HCT116 (cell line): ENCODE measurements around the gene USP2. TPM values are rescaled to one million over a fixed set of nuclear protein-coding genes. Genes with fewer than 3 reads are reported as not detected.

Experiments
- ATAC-seq: fragments of 200-7000 bp; cut with Tn5 transposase; 2 replicates; pipeline ENCODE4 v1.9.1; 2020; ENCODE audit warnings: mild to moderate bottlenecking, moderate library complexity
- BruUV-seq: library from RNA; stranded (reverse); fragments of 400-500 nt; replicated peaks from 2 replicates; lab custom pipeline; 2021; lab: Mats Ljungman, UMichigan
- CTCF ChIA-PET: fragments of 300-600 bp; sonication (Branson Sonifier 250); formaldehyde crosslinking; loops from one replicate; lab custom pipeline; 2021; ENCODE audit warnings: antibody characterized with exemption; lab: Charles Lee
- POLR2A ChIA-PET: fragments of 300-600, 350-600 bp; sonication (Branson Sonifier 250); formaldehyde crosslinking; loops from one replicate; lab custom pipeline; 2021; ENCODE audit warnings: antibody characterized with exemption; lab: Charles Lee
- RAD21 ChIA-PET, 2 experiments: fragments of 300-600 bp; sonication (Branson Sonifier 250); formaldehyde crosslinking; loops; one replicate each; lab custom pipeline; 2023; ENCODE audit warnings: low total read pairs in 2 of 2; ENCODE audit not compliant: uncharacterized antibody in 2 of 2, unreplicated experiment in 2 of 2, low non-redundant PET in 1 of 2; lab: Charles Lee
- DNase-seq: peaks from one replicate; pipeline ENCODE4 v3.0.0-alpha.2; 2010; ENCODE audit warnings: low read depth, low spot score
- H2AFZ ChIP-seq: fragments of 200-600 bp; shearing (Covaris generic), sonication (generic); 2 replicates; pipeline ENCODE4 v1.6.1; 2017; ENCODE audit warnings: low read depth, mixed run types, mixed read lengths, antibody characterized with exemption, low read length; ENCODE audit not compliant: poor library complexity, severe bottlenecking
- H3K27ac ChIP-seq: 2 replicates; pipeline ENCODE4 v1.5.1; 2012; ENCODE audit warnings: low read depth, low read length
- H3K27me3 ChIP-seq: fragments of 200-600 bp; sonication (generic); 2 replicates; pipeline ENCODE4 v1.6.1; 2016; ENCODE audit warnings: mixed run types, low read length, mixed read lengths; ENCODE audit not compliant: insufficient read depth
- H3K36me3 ChIP-seq, 2 experiments: fragments of 200-500 bp in 1 of 2; fragments of 200-600 bp in 1 of 2; sonication (Bioruptor generic) in 1 of 2; sonication (generic) in 1 of 2; 2 replicates each; pipeline versions ENCODE4 v1.5.1 to v1.6.1; 2014 to 2016; ENCODE audit warnings: low read length in 2 of 2, inconsistent platforms in 1 of 2, mixed read lengths in 1 of 2, mixed run types in 1 of 2; ENCODE audit not compliant: insufficient read depth in 2 of 2, control insufficient read depth in 1 of 2
- H3K4me1 ChIP-seq, 2 experiments: fragments of 200-600 bp in 1 of 2; sonication (generic) in 1 of 2; 2 replicates each; pipeline versions ENCODE4 v1.5.1 to v1.6.1; 2012 to 2017; ENCODE audit warnings: low read length in 2 of 2, inconsistent platforms in 1 of 2, mild to moderate bottlenecking in 1 of 2, mixed read lengths in 1 of 2, mixed run types in 1 of 2, moderate library complexity in 1 of 2; ENCODE audit not compliant: insufficient read depth in 2 of 2, control insufficient read depth in 1 of 2
- H3K4me2 ChIP-seq: fragments of 200-600 bp; sonication (generic); 2 replicates; pipeline ENCODE4 v1.6.1; 2017; ENCODE audit warnings: mixed run types, low read length, mixed read lengths
- H3K4me3 ChIP-seq, 2 experiments: fragments of 200-600 bp in 1 of 2; sonication (generic) in 1 of 2; replicated peaks in 1 of 2; 2 replicates each; pipeline ENCODE4 v1.5.1; 2011 to 2016; ENCODE audit warnings: low read length in 2 of 2, control low read depth in 1 of 2, low read depth in 1 of 2, mild to moderate bottlenecking in 1 of 2, mixed read lengths in 1 of 2, mixed run types in 1 of 2
- H3K79me2 ChIP-seq: fragments of 200-600 bp; sonication (generic); 2 replicates; pipeline ENCODE4 v1.6.1; 2017; ENCODE audit warnings: mild to moderate bottlenecking, mixed run types, low read length, moderate library complexity, mixed read lengths; ENCODE audit not compliant: insufficient read depth
- H3K9ac ChIP-seq: fragments of 200-600 bp; sonication (generic); 2 replicates; pipeline ENCODE4 v1.6.1; 2016; ENCODE audit warnings: low read length, mixed read lengths
- H3K9me2 ChIP-seq: fragments of 200-600 bp; sonication (generic), shearing (Covaris generic); 2 replicates; pipeline ENCODE4 v1.6.1; 2017; ENCODE audit warnings: mixed run types, mild to moderate bottlenecking, moderate library complexity; ENCODE audit not compliant: insufficient read depth
- H3K9me3 ChIP-seq, 2 experiments: fragments of 200-500 bp in 1 of 2; fragments of 200-600 bp in 1 of 2; sonication (Bioruptor generic) in 1 of 2; sonication (generic) in 1 of 2; 2 replicates each; pipeline ENCODE4 v1.6.1; 2014 to 2017; ENCODE audit warnings: low read length in 2 of 2, mixed read lengths in 2 of 2, inconsistent platforms in 1 of 2, low read depth in 1 of 2, mild to moderate bottlenecking in 1 of 2, mixed run types in 1 of 2, moderate library complexity in 1 of 2; ENCODE audit not compliant: control insufficient read depth in 1 of 2, insufficient read depth in 1 of 2
- H4K20me1 ChIP-seq: fragments of 200-600 bp; sonication (generic), shearing (Covaris generic); 2 replicates; pipeline ENCODE4 v1.6.1; 2017; ENCODE audit warnings: mixed run types, mild to moderate bottlenecking, moderate library complexity; ENCODE audit not compliant: insufficient read depth
- CBX3 ChIP-seq: IDR thresholded peaks from 2 replicates; pipeline ENCODE4 v1.6.1; 2012; ENCODE audit warnings: low read depth
- CEBPB ChIP-seq: IDR thresholded peaks from 2 replicates; pipeline ENCODE4 v1.6.1; 2012; ENCODE audit warnings: low read depth
- EZH2 ChIP-seq: fragments of 200-600 bp; sonication (generic); IDR thresholded peaks from 2 replicates; pipeline ENCODE4 v1.6.1; 2017; ENCODE audit warnings: antibody characterized with exemption, mixed run types
- SIN3A ChIP-seq: IDR thresholded peaks from 2 replicates; pipeline ENCODE4 v1.6.1; 2012; ENCODE audit warnings: low read depth
- SP1 ChIP-seq: IDR thresholded peaks from 2 replicates; pipeline ENCODE4 v1.6.1; 2012; ENCODE audit warnings: low read depth
- ZFX ChIP-seq: fragments of 450-650 bp; IDR thresholded peaks from 2 replicates; pipeline ENCODE4 v1.6.1; 2017
- intact Hi-C: fragments of 100-400 bp; cut with micrococcal nuclease; formaldehyde crosslinking; loops from 2 replicates; pipeline ENCODE4 v1.10.0; 2022
- total RNA-seq: library from RNA; stranded (reverse); gene quantifications from one replicate; pipeline ENCODE4 v1.2.1, GENCODE V29; 2021; ENCODE audit not compliant: unreplicated experiment
- TF ChIP-seq, protein P1 (sequence below): IDR thresholded peaks from 2 replicates; pipeline ENCODE4 v1.6.1; 2012

The USP2 gene
- total RNA-seq, 1 experiment from 2014 or later = 5.0 TPM

DNA sequence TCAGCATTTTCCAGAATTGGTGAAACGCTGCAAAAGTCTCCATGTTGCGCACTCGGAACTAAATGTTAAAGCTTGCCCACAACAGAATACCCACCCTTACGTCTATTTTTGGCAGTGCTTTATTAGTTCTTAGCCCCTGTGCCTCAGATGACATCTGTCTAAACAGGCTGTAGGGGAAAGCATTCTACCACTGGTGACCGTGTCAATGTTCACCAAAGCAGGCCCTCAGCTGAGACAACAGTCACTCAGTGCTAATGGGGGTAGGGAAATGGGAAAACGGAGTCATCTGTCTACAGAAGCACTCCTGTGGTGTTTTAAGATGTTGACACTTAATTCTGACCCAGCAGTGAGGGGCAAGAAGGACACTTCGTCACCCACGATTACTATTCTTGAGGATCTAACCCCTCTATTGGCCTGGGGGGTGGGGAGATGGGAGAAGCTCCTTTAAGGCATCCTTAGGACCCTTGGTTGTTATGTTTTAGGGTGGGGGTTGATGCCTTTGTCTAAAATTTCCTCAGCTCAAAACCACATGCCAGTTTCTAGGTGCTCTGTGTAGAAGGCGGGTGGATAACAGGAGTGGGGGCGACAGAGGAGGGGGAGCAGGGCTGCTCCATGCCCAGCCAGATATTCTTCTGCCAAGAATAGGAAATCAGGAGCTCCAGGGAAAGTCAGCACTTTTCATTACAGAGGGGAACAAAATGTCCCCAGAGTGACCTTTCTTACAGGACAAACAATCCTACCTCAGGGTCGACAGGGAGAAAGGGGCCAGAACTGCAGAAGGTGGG, 19.4 kb downstream of the USP2 start:
- TSS peak; percentile 46 for BruUV-seq
- Histone ChIP-seq H4K20me1 (no peaks in the 10 kb centered on the region), H3K9me3 (no peaks in the 10 kb centered on the region), H3K9ac (peak overlapping the region; percentile 48; the same call in 1 of the 2 replicates), H3K79me2 (no peaks in the 10 kb centered on the region), H3K4me1 (peaks cover 26 to 48% of the 10 kb centered on the region in 2 experiments), H2AFZ (no peak overlapping the region), H3K9me2 (no peaks in the 10 kb centered on the region), H3K4me2 (peak overlapping the region; percentile 85), H3K36me3 (peaks cover 0 to 6% of the 10 kb centered on the region in 2 experiments; a peak in 1 of 4 replicates), H3K27me3 (peaks cover 6% of the 10 kb centered on the region; the same call in 1 of the 2 replicates), H3K27ac (peak overlapping the region; percentile 40; the same call in 1 of the 2 replicates), H3K4me3 (no peak overlapping the region)
- intact Hi-C loops = no loop called here
- DNase-seq (no peak), ATAC-seq (no peak)
- TF ChIP-seq, protein P1, sequence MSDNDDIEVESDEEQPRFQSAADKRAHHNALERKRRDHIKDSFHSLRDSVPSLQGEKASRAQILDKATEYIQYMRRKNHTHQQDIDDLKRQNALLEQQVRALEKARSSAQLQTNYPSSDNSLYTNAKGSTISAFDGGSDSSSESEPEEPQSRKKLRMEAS = no peak
- no peak for TF ChIP-seq SIN3A
- TF ChIP-seq EZH2 = no peak
- no peak for TF ChIP-seq CBX3
- no peak for TF ChIP-seq SP1
- no peak for TF ChIP-seq ZFX
- no peak for TF ChIP-seq CEBPB
- ChIA-PET POLR2A (interaction anchor here (1.4 to 1.6 kb wide), 2 partner anchors 8 to 24 kb away, joined by 3 to 7 read pairs; no protein-coding TSS in a partner anchor), CTCF (interaction anchor here (1.5 to 3.7 kb wide), 5 partner anchors 10 to 113 kb away, joined by 7 to 23 read pairs (median 15); partner anchors contain the start of gene C1QTNF5), RAD21 (interaction anchor here in 1 of 2 experiments (1.2 kb wide), 1 partner anchor 113 kb away, joined by 5 read pairs; no protein-coding TSS in a partner anchor)
